ENCODE measurements around the gene TOR4A. TPM values are rescaled to one million over a fixed set of nuclear protein-coding genes. Genes with fewer than 3 reads are reported as not detected.

The TOR4A gene
- total RNA-seq, 1 experiment from 2014 or later, result 28.9 TPM

DNA sequence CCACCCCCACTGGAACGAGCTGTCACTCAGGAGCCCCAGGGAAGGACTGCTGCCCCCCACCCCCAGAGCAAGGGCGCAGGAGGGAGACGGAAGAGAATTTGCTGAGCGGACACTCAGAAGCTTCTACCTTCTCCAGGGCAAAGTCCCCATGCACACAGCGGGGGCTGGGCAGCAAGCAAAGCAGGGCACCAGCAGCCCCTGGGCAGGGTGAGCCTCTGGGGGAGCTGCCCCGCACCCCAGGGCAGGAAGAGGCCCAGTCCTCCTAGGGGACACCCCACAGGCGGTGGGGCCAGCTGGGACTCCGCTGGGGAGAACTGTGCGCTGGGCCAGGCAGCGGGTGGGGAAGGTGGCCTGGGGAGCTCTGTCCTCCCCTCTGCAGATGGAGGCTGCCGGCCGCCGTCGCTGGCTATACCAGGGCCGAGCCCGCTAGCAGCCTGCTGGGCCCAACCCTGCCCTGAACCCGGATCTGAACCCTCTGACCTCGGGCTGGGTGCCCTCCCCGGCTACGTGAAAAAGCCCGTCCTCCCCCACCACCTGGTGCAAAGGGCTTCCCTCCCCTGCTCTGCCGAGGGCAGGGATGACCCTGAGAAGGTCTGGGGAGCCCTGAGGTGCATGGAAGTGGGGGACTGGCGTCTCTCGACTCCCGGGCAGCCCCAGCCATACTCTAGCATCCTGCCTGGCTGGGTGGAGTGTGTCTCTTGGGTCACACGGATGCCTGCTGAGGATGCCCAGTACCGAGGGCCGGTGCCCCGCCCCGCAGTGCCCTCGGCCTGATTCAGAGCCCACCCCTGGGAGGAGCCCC lies 47.4 kb upstream of the TOR4A start:
- ChIA-PET CTCF (no interaction called here), POLR2A (ENCODE audit: unreplicated experiment) (interaction anchor here (0.6 kb wide), 1 partner anchor 166 kb away, joined by 3 read pairs; no protein-coding TSS in a partner anchor)
- TF ChIP-seq EZH2phosphoT487 (IDR thresholded peaks at IDR 0.05; ENCODE audit: borderline replicate concordance, low read length), result no peak
- TF ChIP-seq, protein P1, sequence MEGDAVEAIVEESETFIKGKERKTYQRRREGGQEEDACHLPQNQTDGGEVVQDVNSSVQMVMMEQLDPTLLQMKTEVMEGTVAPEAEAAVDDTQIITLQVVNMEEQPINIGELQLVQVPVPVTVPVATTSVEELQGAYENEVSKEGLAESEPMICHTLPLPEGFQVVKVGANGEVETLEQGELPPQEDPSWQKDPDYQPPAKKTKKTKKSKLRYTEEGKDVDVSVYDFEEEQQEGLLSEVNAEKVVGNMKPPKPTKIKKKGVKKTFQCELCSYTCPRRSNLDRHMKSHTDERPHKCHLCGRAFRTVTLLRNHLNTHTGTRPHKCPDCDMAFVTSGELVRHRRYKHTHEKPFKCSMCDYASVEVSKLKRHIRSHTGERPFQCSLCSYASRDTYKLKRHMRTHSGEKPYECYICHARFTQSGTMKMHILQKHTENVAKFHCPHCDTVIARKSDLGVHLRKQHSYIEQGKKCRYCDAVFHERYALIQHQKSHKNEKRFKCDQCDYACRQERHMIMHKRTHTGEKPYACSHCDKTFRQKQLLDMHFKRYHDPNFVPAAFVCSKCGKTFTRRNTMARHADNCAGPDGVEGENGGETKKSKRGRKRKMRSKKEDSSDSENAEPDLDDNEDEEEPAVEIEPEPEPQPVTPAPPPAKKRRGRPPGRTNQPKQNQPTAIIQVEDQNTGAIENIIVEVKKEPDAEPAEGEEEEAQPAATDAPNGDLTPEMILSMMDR (conservative IDR thresholded peaks at IDR 0.05; ENCODE audit: low read depth, low read length), result no peak
- TF ChIP-seq EZH2 (IDR thresholded peaks at IDR 0.05; ENCODE audit: low read length, unreplicated experiment), result no peak

DNA sequence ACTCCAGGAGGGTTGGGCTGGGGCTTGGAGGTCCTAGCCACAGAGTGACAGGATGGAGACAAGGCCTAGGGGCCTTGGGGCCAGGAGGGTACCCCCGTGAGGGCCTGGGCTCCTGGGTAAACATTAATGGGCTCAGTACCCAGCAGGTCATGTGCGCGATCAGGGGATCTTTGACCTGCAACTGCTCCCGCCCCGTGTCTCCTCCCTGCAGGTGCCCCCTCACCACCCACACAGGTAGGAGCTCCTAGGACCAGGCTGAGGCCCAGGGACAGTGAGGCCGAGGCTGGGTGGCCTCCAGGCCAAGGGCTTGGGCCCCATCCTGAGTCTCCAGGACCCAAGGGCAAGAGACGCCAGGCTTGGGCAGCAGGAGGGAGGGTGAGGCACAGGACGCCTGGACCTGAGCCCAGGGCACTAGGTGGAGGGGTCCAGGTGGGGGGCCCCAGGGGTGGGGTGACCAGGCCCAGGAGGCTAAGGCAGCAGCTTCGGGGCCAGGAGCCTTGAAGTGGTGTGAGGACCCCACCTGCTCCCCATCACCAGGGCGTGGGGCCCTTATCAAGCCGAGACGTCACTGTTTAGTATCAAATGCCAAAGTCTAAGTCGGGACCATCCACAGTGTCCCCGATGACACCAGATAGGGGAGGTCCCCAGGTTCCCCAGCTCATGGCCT lies 46.7 kb upstream of the TOR4A start, which contains the start of gene SLC34A3:
TSS of gene SLC34A3 (plus strand) at position 197 of the 667 bp plus-strand sequence. CDS start 802 bp downstream, outside the sequence.
- Histone ChIP-seq H3K9ac (ENCODE audit: low read length) (no peak within 1 kb of the TSS), H3K4me2 (ENCODE audit: low read length) (no peak within 1 kb of the TSS), H3F3A (ENCODE audit: low read length, unreplicated experiment) (no peaks in the 10 kb centered on the region), H3K4me1 (ENCODE audit: insufficient read depth, low read length) (peaks cover 21% of the 10 kb centered on the region), H3K9me3 (ENCODE audit: low read length) (no peaks in the 10 kb centered on the region), H2AFZ (ENCODE audit: low read length) (no peak within 1 kb of the TSS), H3K27me3 (ENCODE audit: low read length) (no peaks in the 10 kb centered on the region), H4K20me1 (ENCODE audit: low read length) (no peaks in the 10 kb centered on the region), H3K79me2 (ENCODE audit: low read length) (peaks cover 1% of the 10 kb centered on the region), H3K36me3 (ENCODE audit: low read depth, low read length) (no peaks in the 10 kb centered on the region), H3K4me3 (ENCODE audit: low read length) (no peak within 1 kb of the TSS), H3K9me2 (replicated peaks; ENCODE audit: low read length) (no peaks in the 10 kb centered on the region), H3K27ac (ENCODE audit: low read length) (no peak within 1 kb of the TSS)
- ChIA-PET POLR2A (ENCODE audit: unreplicated experiment) (interaction anchor here (0.6 kb wide), 1 partner anchor 166 kb away, joined by 3 read pairs; no protein-coding TSS in a partner anchor), CTCF (no interaction called here)
- DNase-seq, result no peak
- TF ChIP-seq EZH2phosphoT487 (IDR thresholded peaks at IDR 0.05; ENCODE audit: borderline replicate concordance, low read length), result no peak
- TF ChIP-seq, protein P1 (conservative IDR thresholded peaks at IDR 0.05; ENCODE audit: low read depth, low read length), result no peak
- TF ChIP-seq EZH2 (IDR thresholded peaks at IDR 0.05; ENCODE audit: low read length, unreplicated experiment), result no peak
- intact Hi-C loops (cut with micrococcal nuclease), result no loop called here
- ATAC-seq, result no peak
- BruUV-seq (replicated peaks), result no TSS peak

More for the DNA sequence above, 47.4 kb upstream of the TOR4A start:
- Histone ChIP-seq H3K9me2 (replicated peaks; ENCODE audit: low read length) (no peaks in the 10 kb centered on the region), H3F3A (ENCODE audit: low read length, unreplicated experiment) (no peaks in the 10 kb centered on the region), H3K79me2 (ENCODE audit: low read length) (peaks cover 9% of the 10 kb centered on the region), H3K4me3 (ENCODE audit: low read length) (no peak overlapping the region), H4K20me1 (ENCODE audit: low read length) (no peaks in the 10 kb centered on the region), H2AFZ (ENCODE audit: low read length) (no peak overlapping the region), H3K4me2 (ENCODE audit: low read length) (no peak overlapping the region), H3K9me3 (ENCODE audit: low read length) (no peaks in the 10 kb centered on the region), H3K27ac (ENCODE audit: low read length) (no peak overlapping the region), H3K9ac (ENCODE audit: low read length) (no peak overlapping the region), H3K4me1 (ENCODE audit: insufficient read depth, low read length) (peaks cover 29% of the 10 kb centered on the region), H3K36me3 (ENCODE audit: low read depth, low read length) (no peaks in the 10 kb centered on the region), H3K27me3 (ENCODE audit: low read length) (no peaks in the 10 kb centered on the region)
- ATAC-seq (no peak), DNase-seq (no peak)
- BruUV-seq (replicated peaks), result no TSS peak
- intact Hi-C loops (cut with micrococcal nuclease), result loop anchor here (5.0 kb wide), 2 partner anchors 43 to 113 kb away; partner anchors contain the start of genes ANAPC2 and SSNA1
